T-helper 1 cell treated with Interleukin-12 subunit alpha and Interleukin-12 subunit beta and Interleukin-4 antibody, amounts not matched to agents 30 ng/mL and 1 ng/mL, for 36 hours (primary cell): Measurements from ENCODE around the gene SYNCRIP. TPM values are rescaled to one million over a fixed set of nuclear protein-coding genes. Genes with fewer than 3 reads are reported as not detected.
"Not testable (repeated sequence)": the region's sequence is repeated elsewhere in the genome, so short reads cannot be mapped to it uniquely, and the experiment has no call there.

Experiments
- intact Hi-C: fragments of 100-400 bp; cut with micrococcal nuclease; formaldehyde crosslinking; loops from one replicate; pipeline ENCODE4 v1.15.1; 2024
- total RNA-seq: library from RNA; stranded (reverse); gene quantifications from 2 replicates; pipeline ENCODE4 v1.2.3, GENCODE V29; 2022

The SYNCRIP gene
- total RNA-seq: 127 and 129 TPM in 2 replicates

DNA sequence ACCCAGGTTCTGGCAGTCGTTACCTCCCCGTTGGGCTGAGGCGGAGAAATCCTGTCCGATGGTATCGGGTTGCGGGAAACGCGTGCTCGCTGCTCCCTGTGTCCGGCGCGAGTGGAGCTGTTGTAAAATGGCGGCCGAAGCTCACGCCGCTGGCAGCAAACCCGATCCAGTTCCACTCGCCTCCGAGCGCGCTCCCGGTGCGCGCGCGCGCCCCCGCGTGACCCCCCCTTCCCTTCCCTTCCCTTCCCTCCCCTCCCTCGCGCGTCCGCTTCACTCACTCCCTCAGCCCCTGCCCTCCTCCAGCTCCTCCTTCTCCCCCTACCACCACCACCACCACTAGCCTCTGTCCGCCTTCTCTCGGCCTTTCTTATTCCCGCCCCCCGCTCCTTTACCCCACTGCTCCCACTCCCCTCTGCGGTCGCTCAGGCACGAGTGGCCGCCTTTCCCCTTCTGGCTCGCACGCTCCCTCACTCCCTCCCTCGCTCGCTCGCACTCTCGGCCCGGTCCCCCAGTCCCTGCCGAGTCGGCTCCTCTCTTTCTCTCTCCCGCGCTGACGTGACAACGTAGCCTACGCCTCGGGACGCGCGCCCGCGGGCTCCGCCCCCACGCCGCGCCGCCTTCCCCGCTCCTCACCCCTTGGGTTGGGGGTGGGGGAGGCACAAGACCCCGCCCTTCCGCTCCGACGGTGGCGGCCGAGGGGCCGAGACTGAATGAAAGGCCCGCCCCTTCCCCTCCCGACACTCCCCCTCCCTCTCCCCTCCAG is at the start of gene SYNCRIP:
SYNCRIP (minus strand) TSS at position 113 of the 763 bp plus-strand sequence. CDS start 1,447 bp downstream, outside the sequence.
- intact Hi-C loops: loop anchor here (1.0 kb wide), 5 partner anchors 35 to 1512 kb away; partner anchors contain the start of genes CEP162, NT5E, SNX14 and ZNF292

DNA sequence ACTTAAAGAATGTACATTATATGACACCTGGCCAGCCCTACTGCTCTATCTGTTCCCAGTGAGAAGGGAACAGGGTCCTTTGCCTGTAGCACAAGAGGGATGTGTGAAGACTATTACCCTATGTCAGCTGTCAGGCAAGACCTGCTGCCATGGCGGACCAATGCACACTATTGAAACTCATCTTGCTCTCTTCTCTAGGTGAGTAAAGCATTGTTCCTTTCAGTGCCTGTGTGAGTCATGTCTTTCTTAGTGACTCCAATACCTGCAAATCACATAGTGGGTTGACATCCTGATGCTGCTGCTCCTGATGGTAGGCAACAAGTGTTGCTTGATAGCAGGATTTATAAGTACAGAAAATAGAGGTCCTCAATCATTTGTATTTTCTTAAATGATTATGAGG is 48.8 kb upstream of the SYNCRIP start:
- intact Hi-C loops: no loop called here

DNA sequence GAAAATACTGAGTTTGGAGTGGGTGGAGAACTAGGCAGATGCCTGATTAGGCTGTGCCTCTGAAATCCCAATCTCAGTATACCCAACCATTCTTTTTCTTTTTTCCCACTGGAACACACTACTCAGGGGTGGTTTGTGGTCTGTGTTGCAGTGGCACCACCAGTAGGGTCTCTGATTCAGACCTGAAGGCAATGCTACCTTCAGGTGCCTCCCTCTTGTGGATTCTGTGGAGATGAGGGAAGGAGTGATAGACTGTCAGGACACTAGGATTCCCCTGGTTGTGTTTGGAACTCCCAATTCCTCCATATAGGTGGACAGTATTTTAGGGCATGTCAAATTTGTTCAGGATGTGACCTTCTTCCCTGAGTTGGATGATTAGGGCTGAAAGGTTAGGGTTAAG is 47.4 kb upstream of the SYNCRIP start:
- intact Hi-C loops: no loop called here

DNA sequence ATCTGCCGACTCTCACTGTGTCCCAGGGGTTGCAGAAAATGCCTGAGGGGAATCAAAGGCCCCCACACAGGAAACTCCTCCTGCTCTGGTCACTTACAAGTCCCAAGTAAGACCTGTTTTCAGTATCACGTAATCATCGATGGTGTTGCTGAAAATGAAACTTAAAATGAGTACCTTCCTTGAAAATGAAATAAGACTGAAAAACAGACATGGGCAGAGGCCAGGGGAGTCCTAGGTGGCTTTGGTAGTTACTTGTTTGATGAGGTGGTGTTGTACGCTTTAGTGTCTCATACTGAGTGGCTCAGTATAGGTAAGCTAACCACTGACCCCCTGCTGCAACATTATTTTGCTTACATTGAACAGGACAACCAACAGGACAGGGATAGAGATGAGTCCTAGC is 43.0 kb upstream of the SYNCRIP start:
- intact Hi-C loops: no loop called here

DNA sequence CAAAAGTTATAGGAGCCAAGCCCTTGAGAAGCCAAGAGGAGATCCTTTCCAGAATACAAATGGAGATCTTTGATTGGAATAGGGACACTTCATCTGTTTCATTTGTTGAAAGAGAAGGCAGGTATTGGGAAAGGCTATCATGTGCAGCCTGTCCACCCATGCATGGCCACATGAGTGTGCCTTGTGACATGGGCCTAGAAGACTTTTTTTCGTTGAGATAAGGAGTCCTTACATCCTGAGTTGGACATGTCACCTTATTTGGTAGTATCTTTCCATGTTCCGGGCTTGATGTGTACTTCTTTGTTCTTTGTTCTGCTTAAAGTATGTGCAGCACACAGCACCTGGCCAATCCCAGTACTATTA is 42.1 kb upstream of the SYNCRIP start:
- intact Hi-C loops: no loop called here

DNA sequence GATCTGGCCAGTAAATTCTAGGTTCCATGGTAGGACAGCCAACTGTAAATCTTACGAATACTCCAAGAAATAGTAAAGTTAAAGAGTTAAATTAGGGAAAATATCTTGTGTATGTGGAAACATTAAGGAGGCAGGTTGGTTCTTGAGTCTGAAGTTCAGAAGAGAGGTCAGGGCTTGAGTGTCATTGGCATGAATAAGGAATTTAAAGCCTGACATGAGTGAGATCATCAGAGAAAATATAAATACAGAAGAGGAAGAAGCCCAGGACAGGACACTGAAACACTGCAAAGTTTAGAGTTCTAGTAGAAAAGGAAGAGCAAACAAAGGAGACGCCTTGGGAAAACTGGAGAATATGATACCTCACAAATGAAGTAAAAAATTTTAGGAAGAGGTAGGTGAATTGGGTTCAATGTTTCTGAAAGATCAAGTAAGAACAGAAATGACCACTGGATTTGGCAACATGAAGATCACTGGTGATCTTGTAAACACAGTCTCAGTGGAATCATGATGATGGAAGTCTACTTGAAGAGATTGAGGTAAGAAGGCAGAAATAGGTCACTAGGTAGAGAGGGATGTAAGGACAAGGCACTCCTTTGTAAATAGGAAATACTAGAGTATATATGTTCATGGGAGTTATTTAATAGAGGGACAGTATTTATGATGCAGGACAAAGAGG is 41.6 kb upstream of the SYNCRIP start:
- intact Hi-C loops: no loop called here

DNA sequence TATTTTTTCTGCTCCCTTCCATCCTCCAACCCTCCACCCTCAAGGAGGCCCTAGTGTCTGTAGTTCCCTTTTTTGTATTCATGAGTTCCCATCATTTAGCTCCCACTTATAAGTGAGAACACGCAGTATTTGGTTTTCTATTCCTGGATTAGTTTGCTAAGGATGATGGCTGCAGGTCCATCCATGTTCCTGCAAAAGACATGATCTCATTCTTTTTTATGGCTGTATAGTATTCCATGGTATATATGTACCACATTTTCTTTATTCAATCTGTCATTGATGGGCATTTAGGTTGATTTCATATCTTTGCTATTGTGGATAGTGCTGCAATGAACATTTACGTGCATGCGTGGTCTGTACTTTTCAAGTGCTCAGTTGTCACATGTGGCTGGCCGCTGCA is 39.2 kb upstream of the SYNCRIP start:
- intact Hi-C loops: not testable (repeated sequence)

DNA sequence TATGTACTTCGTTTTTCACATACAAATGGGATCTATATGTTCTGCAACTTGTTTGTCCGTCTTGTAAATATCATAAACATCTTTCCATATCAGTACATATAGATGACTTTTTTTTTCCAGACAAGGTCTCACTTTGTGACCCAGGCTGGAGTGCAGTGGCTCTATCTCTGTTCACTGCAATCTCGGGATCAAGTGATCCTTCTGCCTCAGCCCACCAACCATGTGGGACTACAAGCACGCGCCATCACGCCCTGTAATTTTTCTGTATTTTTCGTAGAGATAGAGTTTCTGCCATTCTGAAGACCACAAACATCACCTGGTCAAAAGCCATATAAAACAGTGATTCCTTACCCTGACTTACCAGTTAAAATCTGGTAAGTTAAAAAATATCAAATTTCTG is 37.7 kb upstream of the SYNCRIP start:
- intact Hi-C loops: no loop called here

DNA sequence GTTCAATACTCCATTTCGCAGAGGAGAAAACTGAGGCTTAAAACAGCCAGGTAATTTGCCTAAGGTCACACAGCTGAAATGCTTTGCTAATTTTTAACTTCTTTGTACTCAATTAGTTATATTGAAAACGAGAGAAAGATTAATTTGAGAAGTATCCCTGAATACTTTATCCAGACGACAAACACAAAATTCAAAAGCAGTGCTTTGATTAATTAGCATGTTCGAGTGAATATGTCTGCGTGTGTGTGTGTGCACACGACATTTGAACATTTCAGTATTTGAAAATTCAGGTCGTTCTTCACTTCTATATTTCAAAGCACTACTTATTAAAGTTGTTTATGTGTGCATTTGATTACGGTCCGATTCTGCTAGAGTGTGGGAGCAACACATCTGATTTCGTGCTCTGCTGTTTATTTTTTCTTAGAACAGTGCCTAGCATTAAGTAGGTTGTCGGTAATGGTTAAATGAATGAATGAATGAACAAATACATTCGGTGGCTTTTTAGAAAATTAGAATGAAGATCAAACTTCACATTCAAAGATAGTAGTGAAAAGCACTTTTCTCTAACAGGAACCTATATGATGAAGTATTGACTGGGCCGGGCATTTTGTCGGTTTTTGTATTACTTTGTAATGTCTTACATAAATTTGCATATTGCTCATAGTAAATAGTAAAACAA is 36.9 kb upstream of the SYNCRIP start:
- intact Hi-C loops: loop anchor here (2.0 to 10.0 kb wide), 4 partner anchors 55 to 1793 kb away; partner anchors contain the start of gene SLC35A1

DNA sequence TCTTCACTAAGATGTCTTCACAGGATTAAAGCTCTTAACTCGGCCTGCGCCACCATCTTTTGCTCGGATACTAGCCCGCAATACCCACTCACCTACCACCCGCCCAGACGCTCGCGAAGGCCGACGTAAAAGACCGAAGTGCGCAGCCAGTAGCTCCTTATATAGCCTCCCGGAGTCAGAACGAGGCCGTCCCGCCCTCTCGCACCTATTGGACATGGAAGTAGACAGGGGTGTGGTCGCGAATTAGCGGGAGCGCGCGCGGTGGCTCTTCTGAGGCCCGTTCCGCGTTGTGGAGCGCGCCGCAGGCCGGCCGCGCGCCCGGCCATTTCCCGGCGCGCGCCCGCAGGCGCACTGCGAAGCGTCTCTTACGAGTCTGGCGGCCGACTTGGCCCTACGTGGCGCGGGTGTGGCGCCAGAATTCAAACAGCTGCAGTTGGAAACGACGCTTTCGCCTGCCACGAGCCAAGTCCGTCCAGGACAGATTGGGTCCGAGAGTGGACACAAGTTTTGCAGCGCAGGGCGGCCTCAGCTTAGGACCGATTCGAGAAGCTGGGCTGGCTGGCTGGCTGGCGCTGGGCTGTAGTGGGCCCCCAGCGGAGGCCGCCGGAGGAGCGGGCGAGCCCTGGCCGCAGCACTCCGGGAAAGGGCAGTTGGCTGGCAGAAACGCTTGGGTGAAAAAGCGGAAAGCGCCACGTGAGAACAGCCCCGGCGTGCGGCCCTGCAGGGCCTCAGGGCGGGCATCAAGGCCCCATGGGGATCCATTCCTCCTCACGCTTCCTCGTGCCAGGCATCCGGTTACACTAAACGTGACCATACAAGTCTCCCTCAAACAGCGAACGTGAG is 36.1 kb upstream of the SYNCRIP start:
- intact Hi-C loops: loop anchor here (1.0 to 10.0 kb wide), 11 partner anchors 9 to 1820 kb away; partner anchors contain the start of genes CYB5R4, SLC35A1 and ZNF292

DNA sequence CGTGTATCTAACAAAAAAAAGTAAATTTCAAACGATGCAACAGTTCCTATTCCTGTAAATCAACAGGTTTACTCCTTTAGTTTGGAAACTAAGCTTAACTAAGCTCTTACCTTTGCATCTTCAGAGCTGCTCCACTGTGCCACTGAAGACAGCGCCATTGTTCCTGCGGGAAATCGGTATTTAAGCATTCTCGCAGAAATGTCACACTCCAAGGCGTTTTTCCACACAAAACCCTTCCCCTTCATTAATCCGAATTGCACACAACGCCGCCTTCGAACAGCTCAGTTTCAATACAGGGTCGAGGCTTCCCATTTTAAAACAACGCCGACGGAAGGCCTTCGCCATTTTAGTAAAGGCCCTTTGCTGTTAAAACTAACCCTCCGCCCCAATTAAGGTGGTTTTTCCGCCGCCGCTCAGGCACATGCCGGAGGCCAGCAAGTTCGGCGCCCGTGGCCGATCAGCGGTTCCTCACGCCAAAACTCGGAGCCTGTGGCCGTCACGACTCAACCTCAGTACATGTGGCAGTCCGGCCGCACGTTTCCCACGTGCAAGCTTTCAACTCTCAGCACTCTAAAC is 35.4 kb upstream of the SYNCRIP start:
- intact Hi-C loops: loop anchor here (1.0 to 10.0 kb wide), 11 partner anchors 8 to 1819 kb away; partner anchors contain the start of genes CYB5R4, SLC35A1 and ZNF292

DNA sequence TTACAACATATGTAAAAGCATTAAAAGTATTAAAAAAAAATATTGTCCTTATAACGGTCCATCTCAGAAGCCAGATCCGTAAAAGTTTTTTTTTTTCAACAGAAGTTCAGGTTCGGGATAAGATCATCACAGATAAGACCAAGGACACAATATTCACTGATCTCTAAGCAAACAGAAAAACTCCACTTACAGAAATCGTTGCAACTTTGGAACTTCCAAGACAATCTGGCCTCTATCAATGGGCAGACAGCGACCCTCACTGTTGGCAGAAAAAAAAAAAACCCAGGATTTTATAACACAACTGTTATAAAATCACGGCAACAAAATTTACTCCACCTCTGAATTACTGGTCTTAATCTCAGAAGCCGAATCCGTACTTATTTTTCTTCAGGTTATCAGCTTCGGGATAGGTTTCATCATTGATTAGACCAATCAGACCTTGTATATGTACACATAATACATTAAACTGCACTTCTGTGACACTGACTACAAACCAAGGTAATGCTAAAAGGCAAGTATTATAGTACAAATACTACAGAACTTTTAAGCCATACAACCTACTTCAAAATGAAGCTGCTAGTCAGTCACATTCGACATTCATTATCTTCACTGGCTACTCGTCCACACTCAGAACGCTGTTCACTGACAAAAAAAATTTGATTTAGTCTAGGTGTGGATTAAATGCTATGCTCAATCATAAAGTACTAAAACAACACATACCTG is 34.7 kb upstream of the SYNCRIP start:
- intact Hi-C loops: loop anchor here (2.0 to 10.0 kb wide), 4 partner anchors 53 to 1795 kb away; partner anchors contain the start of gene SLC35A1

DNA sequence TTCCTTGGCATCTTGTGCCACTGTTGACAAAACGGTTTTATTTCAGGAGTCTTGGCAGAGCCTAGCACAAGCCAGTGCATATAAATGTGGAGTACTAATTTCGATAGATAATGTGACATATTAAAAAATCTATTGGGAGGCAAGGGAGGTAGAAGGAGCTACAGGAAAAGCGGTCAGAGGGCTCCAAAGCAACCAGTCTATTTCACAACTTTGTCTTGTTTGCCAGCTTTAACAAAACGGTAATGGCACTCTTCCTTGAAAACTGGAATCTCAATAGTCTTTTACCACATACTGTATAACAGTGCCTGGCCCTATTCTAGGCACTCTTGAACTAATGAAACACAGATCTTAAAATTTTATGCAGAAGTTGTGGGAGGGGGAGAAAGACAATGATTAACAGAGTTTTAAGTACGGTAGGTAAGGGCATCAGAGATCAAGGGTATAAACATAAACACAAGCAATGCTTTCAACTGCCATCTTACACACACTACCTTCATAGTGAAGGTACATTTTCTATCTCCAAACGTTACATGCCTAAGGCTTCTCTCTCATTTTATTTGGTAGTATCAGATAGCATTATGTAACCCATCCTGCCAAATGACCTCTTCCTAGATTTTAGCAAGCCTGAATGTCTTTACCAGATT is 33.5 kb upstream of the SYNCRIP start:
- intact Hi-C loops: loop anchor here (2.0 to 10.0 kb wide), 4 partner anchors 51 to 1796 kb away; partner anchors contain the start of gene SLC35A1

DNA sequence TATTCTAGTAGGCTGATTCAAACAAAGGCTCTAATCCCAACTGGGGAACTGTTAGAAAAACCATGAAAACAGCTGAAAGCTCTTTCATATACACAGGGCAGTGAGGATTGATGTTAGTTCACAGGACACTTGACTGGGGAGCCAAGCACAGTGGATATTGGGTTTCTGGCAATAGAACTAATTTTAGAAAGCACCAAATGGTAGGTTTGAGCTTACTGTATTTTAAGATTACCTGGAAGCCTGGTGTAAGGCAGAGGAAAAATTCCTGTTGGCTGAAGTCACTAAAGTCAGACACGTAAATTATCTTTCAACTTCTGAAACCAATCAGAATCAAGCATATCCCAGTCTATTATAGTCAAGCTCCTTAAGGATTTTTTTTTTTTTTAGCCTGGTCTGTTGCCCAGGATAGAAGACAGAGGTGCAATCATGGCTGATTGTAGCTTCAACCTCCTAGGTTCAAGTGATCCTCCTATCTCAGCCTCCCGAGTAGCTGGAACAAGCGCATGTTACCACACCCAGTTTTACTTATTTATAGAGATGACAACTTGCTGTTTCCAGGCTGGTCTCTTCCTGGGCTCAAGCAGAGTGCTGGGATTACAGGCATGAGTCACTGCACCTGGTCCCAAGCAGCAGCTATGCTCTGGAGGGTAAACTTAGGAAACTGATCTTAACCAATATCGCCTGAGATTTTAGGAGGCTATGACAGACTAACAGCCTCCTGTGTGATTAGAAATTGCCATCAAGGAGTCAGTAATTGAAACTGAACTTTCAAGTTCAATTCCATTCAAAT is 32.5 kb upstream of the SYNCRIP start:
- intact Hi-C loops: loop anchor here (5.0 to 10.0 kb wide), 3 partner anchors 50 to 1797 kb away; partner anchors contain the start of gene SLC35A1

DNA sequence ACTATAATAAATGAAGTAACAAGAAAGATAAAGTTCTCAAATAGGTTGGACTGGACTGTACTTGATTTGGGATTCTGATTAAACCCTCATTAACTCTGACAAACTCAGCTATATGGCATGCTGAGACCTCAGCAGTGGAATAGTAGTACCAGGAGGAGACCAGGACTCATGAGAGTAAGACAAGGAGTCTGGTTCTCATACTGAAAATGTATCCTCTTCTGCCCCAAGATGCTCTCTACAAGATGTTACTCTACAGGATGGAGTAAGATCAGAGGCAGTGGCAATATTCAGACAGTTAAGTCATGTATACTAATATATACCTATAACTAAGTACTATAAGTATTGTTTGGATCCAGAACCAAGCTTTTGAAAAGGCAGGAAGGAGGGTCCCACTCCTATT is 31.9 kb upstream of the SYNCRIP start:
- intact Hi-C loops: loop anchor here (5.0 to 10.0 kb wide), 3 partner anchors 50 to 1798 kb away; partner anchors contain the start of gene SLC35A1

DNA sequence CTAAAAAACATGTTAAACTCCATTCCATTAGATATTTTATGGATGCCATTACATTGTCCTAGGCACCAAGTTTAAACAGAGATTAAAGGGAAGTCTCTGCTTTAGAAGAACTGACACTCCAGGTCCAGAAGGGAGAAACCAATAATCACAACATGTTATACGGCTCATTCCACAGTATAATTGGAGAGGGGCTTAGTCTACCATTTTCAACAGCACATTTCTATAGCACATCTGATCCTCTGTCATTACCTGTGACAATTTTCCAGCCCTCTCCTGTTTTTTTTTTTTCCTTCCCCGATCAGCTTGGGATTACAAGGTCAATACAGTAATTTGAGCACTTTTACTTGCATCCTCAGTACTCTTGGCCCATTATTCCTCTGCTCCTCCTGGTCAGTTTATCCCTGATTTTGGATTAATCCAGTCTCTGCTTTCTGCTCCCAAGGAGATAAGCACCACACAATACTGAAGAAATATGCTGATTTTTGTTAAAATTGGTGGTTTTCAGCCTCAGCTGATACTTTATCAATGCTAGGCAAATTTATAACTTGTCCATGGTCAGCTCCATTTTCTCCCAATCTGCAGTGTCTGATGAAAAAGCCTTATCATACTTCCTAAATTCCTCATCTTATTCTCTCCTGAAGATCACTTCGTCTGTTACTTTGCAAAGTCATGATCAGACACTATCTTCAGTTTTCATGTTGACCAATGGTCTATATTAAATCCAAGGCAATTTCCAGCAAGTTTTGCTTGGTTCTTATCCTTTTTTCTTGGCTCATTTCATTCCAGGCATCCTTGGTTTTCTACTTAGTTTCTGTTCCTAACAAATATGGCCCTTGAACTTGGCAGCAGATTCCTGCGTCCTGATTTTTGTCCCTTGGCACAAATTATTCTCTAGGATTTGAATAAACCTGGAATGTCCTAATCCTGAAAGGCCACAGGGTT is 30.8 kb upstream of the SYNCRIP start:
- intact Hi-C loops: loop anchor here (10.0 kb wide), 1 partner anchor 49 kb away; no protein-coding TSS in a partner anchor

DNA sequence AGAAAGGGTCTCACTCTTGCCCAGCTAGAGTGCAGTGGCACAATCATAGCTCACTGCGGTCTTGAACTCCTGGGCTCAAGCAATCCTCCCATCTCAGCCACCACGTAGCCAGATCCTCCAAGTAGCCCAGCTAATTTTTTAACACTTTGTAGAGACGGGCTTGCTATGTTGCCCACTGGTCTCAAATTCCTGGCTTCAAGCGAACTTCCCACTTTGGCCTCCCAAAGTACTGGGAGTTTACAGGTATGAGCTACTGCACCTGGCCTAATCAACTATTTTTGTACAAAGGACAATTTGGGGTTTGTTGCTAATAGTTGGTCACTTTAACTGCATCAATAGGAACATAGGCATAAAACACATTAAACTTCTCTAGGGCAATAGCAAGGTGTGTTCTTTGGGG is 29.9 kb upstream of the SYNCRIP start:
- intact Hi-C loops: loop anchor here (10.0 kb wide), 1 partner anchor 48 kb away; no protein-coding TSS in a partner anchor
